H1 (cell line): ENCODE data around the gene UBC. TPM values are rescaled to one million over a fixed set of nuclear protein-coding genes. Genes with fewer than 3 reads are reported as not detected.

Experiments
- CTCF ChIA-PET: fragments of 300-600 bp; sonication (Branson Sonifier 250); formaldehyde crosslinking; loops from one replicate; lab custom pipeline; 2021; ENCODE audit not compliant: partially characterized antibody; lab: Charles Lee
- POLR2A ChIA-PET: fragments of 300-600 bp; sonication (Branson Sonifier 250); formaldehyde crosslinking; loops from one replicate; lab custom pipeline; 2021; ENCODE audit warnings: inconsistent platforms; ENCODE audit not compliant: partially characterized antibody; lab: Charles Lee
- DNase-seq, 2 experiments: peaks; one replicate each; pipeline versions ENCODE4 v3.0.0 to v3.0.0-alpha.2; 2010 to 2022; ENCODE audit warnings: low spot score in 2 of 2, low read depth in 1 of 2, mixed read lengths in 1 of 2
- FAIRE-seq: peaks from 2 replicates; lab custom pipeline; 2011; peaks lifted over from hg19 to GRCh38; lab: Jason Lieb, UNC
- H2AFZ ChIP-seq: 2 replicates; pipeline ENCODE4 v1.8.1; 2012; ENCODE audit warnings: low read length, inconsistent platforms
- H2AK5ac ChIP-seq: 2 replicates; pipeline ENCODE4 v1.6.1; 2013; ENCODE audit warnings: low read depth, low read length
- H2BK120ac ChIP-seq: replicated peaks from 2 replicates; pipeline ENCODE3; 2013; ENCODE audit warnings: low read depth, low read length, inconsistent platforms
- H2BK12ac ChIP-seq: 2 replicates; pipeline ENCODE4 v1.6.1; 2013; ENCODE audit warnings: low read depth, low read length
- H2BK15ac ChIP-seq: 2 replicates; pipeline ENCODE4 v1.6.1; 2013; ENCODE audit warnings: low read length
- H2BK20ac ChIP-seq: 2 replicates; pipeline ENCODE4 v1.6.1; 2013; ENCODE audit warnings: low read length
- H2BK5ac ChIP-seq: 2 replicates; pipeline ENCODE4 v1.6.1; 2013; ENCODE audit warnings: low read depth, low read length
- H3K14ac ChIP-seq: 2 replicates; pipeline ENCODE4 v1.6.1; 2013; ENCODE audit warnings: inconsistent platforms; ENCODE audit not compliant: insufficient read length
- H3K18ac ChIP-seq: 2 replicates; pipeline ENCODE4 v1.6.1; 2013; ENCODE audit warnings: low read length; ENCODE audit errors: extremely low read depth
- H3K23ac ChIP-seq: 2 replicates; pipeline ENCODE4 v1.6.1; 2013; ENCODE audit warnings: inconsistent platforms; ENCODE audit not compliant: insufficient read length
- H3K23me2 ChIP-seq: 2 replicates; pipeline ENCODE4 v1.6.1; 2013; ENCODE audit warnings: low read depth, low read length
- H3K27ac ChIP-seq: 2 replicates; pipeline ENCODE4 v1.6.1; 2011; ENCODE audit warnings: low read depth, low read length, inconsistent platforms
- H3K27me3 ChIP-seq, 4 experiments: replicated peaks in 1 of 4; 1 replicate in 1 of 4; 2 replicates in 3 of 4; pipeline versions ENCODE4 v1.6.1 to v1.8.1; 2011 to 2013; ENCODE audit warnings: low read length in 3 of 4, mild to moderate bottlenecking in 3 of 4, inconsistent platforms in 2 of 4, mixed read lengths in 2 of 4, moderate library complexity in 1 of 4; ENCODE audit not compliant: control insufficient read depth in 3 of 4, insufficient read depth in 3 of 4; ENCODE audit errors: extremely low read depth in 1 of 4
- H3K36me3 ChIP-seq, 4 experiments: 2 replicates each; pipeline versions ENCODE4 v1.6.1 to v1.8.1; 2011 to 2013; ENCODE audit warnings: mild to moderate bottlenecking in 4 of 4, low read length in 3 of 4, moderate library complexity in 2 of 4, control low read depth in 1 of 4, inconsistent platforms in 1 of 4; ENCODE audit not compliant: insufficient read depth in 4 of 4, control insufficient read depth in 2 of 4
- H3K4ac ChIP-seq: replicated peaks from 2 replicates; pipeline ENCODE3; 2013; ENCODE audit warnings: low read length, low read depth, mixed read lengths, inconsistent platforms; ENCODE audit not compliant: insufficient read length
- H3K4me1 ChIP-seq, 4 experiments: replicated peaks in 1 of 4; 1 replicate in 1 of 4; 2 replicates in 3 of 4; pipeline versions ENCODE4 v1.6.1 to v1.8.1; 2011 to 2013; ENCODE audit warnings: low read length in 3 of 4, inconsistent platforms in 2 of 4, mixed read lengths in 1 of 4; ENCODE audit not compliant: insufficient read depth in 4 of 4, control insufficient read depth in 3 of 4
- H3K4me2 ChIP-seq, 2 experiments: 2 replicates each; pipeline versions ENCODE4 v1.6.1 to v1.8.1; 2011 to 2013; ENCODE audit warnings: low read depth in 2 of 2, low read length in 2 of 2, control low read depth in 1 of 2, inconsistent platforms in 1 of 2, mild to moderate bottlenecking in 1 of 2; ENCODE audit not compliant: insufficient read depth in 1 of 2
- H3K4me3 ChIP-seq, 4 experiments: fragments of 200-600, 300-600 bp in 1 of 4; sonication (generic), shearing (Covaris generic), sonication (Bioruptor Twin) in 1 of 4; 2 replicates each; pipeline versions ENCODE4 v1.5.1 to v1.8.1; 2011 to 2016; ENCODE audit warnings: low read length in 4 of 4, low read depth in 3 of 4, control low read depth in 2 of 4, inconsistent platforms in 2 of 4, mild to moderate bottlenecking in 2 of 4, mixed read lengths in 1 of 4, moderate library complexity in 1 of 4; ENCODE audit not compliant: insufficient read depth in 2 of 4; ENCODE audit errors: extremely low read depth in 1 of 4
- H3K56ac ChIP-seq: replicated peaks from 2 replicates; pipeline ENCODE3; 2013; ENCODE audit warnings: low read depth, mild to moderate bottlenecking, mixed read lengths, low read length, inconsistent platforms; ENCODE audit not compliant: insufficient read length
- H3K79me1 ChIP-seq: 2 replicates; pipeline ENCODE4 v1.6.1; 2013; ENCODE audit warnings: low read depth, low read length, control low read depth
- H3K79me2 ChIP-seq, 2 experiments: 2 replicates each; pipeline versions ENCODE4 v1.6.1 to v1.8.1; 2012 to 2013; ENCODE audit warnings: low read length in 2 of 2, mild to moderate bottlenecking in 2 of 2, inconsistent platforms in 1 of 2; ENCODE audit not compliant: insufficient read depth in 2 of 2, control insufficient read depth in 1 of 2
- H3K9ac ChIP-seq, 4 experiments: replicated peaks in 1 of 4; 1 replicate in 1 of 4; 2 replicates in 3 of 4; pipeline versions ENCODE4 v1.6.1 to v1.8.1; 2011 to 2013; ENCODE audit warnings: low read depth in 3 of 4, low read length in 3 of 4, control low read depth in 2 of 4, mild to moderate bottlenecking in 2 of 4, moderate library complexity in 2 of 4, inconsistent platforms in 1 of 4; ENCODE audit errors: extremely low read depth in 1 of 4
- H3K9me3 ChIP-seq, 2 experiments: 2 replicates each; pipeline versions ENCODE4 v1.6.1 to v1.8.1; 2012 to 2013; ENCODE audit warnings: mild to moderate bottlenecking in 2 of 2, moderate library complexity in 2 of 2, control low read depth in 1 of 2, inconsistent platforms in 1 of 2, low read depth in 1 of 2, low read length in 1 of 2, mixed read lengths in 1 of 2; ENCODE audit not compliant: insufficient read depth in 2 of 2
- H4K20me1 ChIP-seq, 2 experiments: replicated peaks in 1 of 2; 2 replicates each; pipeline versions ENCODE3 to v1.8.1; 2011 to 2013; ENCODE audit warnings: inconsistent platforms in 2 of 2, low read length in 2 of 2, mild to moderate bottlenecking in 1 of 2; ENCODE audit not compliant: insufficient read depth in 2 of 2, control insufficient read depth in 1 of 2
- H4K5ac ChIP-seq: 2 replicates; pipeline ENCODE4 v1.6.1; 2013; ENCODE audit warnings: low read length, low read depth, mixed read lengths, inconsistent platforms; ENCODE audit not compliant: insufficient read length
- H4K8ac ChIP-seq: 2 replicates; pipeline ENCODE4 v1.8.0; 2013; ENCODE audit warnings: mild to moderate bottlenecking, moderate library complexity, low read length, inconsistent platforms; ENCODE audit not compliant: insufficient read depth; ENCODE audit errors: extremely low read depth
- H4K91ac ChIP-seq: replicated peaks from 2 replicates; pipeline ENCODE3; 2013; ENCODE audit warnings: low read length, mixed read lengths, inconsistent platforms; ENCODE audit not compliant: insufficient read length
- CHD2 ChIP-seq: IDR thresholded peaks from 2 replicates; pipeline ENCODE4 v1.6.1; 2012; ENCODE audit warnings: low read length, improper control_type of control experiment
- CREB1 ChIP-seq: IDR thresholded peaks from 2 replicates; pipeline ENCODE4 v1.6.1; 2012; ENCODE audit warnings: inconsistent platforms
- EGR1 ChIP-seq: IDR thresholded peaks from 2 replicates; pipeline ENCODE4 v1.6.1; 2011; ENCODE audit warnings: low read depth, low read length, borderline replicate concordance
- FOSL1 ChIP-seq: IDR thresholded peaks from 2 replicates; pipeline ENCODE4 v1.6.1; 2011; ENCODE audit warnings: mild to moderate bottlenecking, low read depth, low read length, moderate library complexity; ENCODE audit not compliant: insufficient read depth
- NANOG ChIP-seq: IDR thresholded peaks from 2 replicates; pipeline ENCODE4 v1.6.1; 2011; ENCODE audit warnings: low read length, low read depth, mild to moderate bottlenecking, inconsistent platforms; ENCODE audit not compliant: insufficient read depth, poor library complexity, severe bottlenecking
- RXRA ChIP-seq: IDR thresholded peaks from 2 replicates; pipeline ENCODE4 v1.6.1; 2011; ENCODE audit warnings: low read depth, mild to moderate bottlenecking, low read length, moderate library complexity; ENCODE audit not compliant: insufficient read depth
- ZNF274 ChIP-seq: IDR thresholded peaks from 2 replicates; pipeline ENCODE4 v1.7.0; 2012; ENCODE audit warnings: low read length, borderline replicate concordance; ENCODE audit errors: extremely low read depth
- WGBS, 2 experiments: shearing (Covaris generic) in 1 of 2; methylation state at CpG; one replicate each; pipeline versions ENCODE4 v1.1.6 to v1.1.7; 2013 to 2015; ENCODE audit warnings: low lambda C conversion rate in 2 of 2, mixed read lengths in 2 of 2, inconsistent platforms in 1 of 2, low coverage in 1 of 2, missing lambda C conversion rate in 1 of 2; ENCODE audit not compliant: insufficient replicate concordance in 2 of 2, insufficient coverage in 1 of 2, insufficient read length in 1 of 2; ENCODE audit errors: extremely low coverage in 1 of 2, missing lambda C conversion rate in 1 of 2; 5-methylcytosine and 5-hydroxymethylcytosine counted together
- polyA plus RNA-seq, 7 experiments: library from polyadenylated mRNA; depleted of rRNA in 3 of 7; stranded (reverse) in 5 of 7; unstranded in 2 of 7; fragments of >200 nt in 5 of 7; fragments of 200-250 nt in 2 of 7; gene quantifications; 1 replicate in 5 of 7; 2 replicates in 1 of 7; 4 replicates in 1 of 7; pipeline versions ENCODE4 v1.2.1 to v1.2.3, GENCODE V29; 2011 to 2013; ENCODE audit warnings: missing spikeins in 2 of 7, mixed read lengths in 2 of 7
- total RNA-seq: library from RNA; stranded (reverse); fragmentation: NEBNext Ultra II Directional; extraction: Animal tissue kit (Norgen Biotek cat#: 25700); gene quantifications from 2 replicates; pipeline ENCODE4 v1.2.1, GENCODE V29; 2021
- TF ChIP-seq, protein P1 (sequence below): IDR thresholded peaks from 2 replicates; pipeline ENCODE4 v1.6.1; 2012; ENCODE audit warnings: low read length, inconsistent platforms

The UBC gene
- total and polyA plus RNA-seq, 2 of the 8 experiments (the other 6 are each of a cell fraction or from before 2014, with no cell fraction given): 559 to 749 TPM

DNA sequence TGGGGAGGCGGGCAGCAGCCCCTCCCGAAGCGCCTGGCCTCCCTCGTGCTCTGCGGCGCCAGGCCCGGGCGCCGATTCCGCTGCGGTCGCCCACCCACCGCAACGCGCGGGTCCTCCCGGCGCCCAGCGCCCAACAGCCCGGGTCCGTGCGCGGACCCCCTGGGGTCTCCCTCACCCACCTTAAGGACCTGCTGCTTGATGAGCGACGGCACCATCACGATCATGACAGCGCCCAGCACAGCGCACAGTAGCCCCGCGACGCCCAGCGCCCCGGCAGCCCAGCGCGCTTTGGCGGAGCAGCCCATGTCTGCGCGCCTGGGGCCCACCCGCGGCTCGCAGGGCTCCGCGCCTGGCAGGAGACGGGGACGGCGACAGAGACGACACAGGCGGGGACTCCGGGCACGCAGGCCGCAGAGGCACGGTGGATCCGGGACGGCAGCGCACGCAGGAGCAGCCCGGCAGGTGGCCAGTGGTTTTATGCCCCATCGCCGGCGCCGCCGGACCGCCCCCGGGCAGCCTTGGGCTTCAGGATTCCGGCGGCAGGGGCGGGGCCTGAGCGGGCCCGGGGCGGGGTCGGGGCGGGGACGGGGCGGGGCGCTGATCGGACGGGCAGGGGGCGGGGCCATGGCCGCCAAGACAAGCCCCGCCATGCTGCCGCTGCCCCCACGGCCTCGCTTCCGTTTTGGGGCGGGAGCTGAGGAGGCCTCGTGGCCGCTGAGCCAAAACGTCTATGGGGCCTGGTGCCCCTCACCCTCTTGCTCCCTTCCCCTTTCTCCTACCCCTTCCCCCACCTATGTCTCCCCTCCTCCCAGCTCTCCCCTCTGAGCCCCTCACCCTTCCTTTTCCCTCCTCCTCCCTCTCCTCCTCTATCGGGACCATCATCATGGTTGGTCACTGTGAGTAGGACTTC lies 50.8 kb downstream of the UBC start, which contains the start of gene SCARB1:
Gene SCARB1, minus strand, starts transcription at position 449 of the 910 bp plus-strand sequence. Its CDS starts 144 bp downstream, at position 305.
- Histone ChIP-seq H3K23ac (no peak within 1 kb of the TSS), H2AFZ (peak within 1 kb of the TSS; percentile 80; the same call in 1 of the 2 replicates), H3K4me3 (peak within 1 kb of the TSS; percentile 65 to 95 (median 70)), H2BK12ac (peak within 1 kb of the TSS; percentile 96; the same call in 1 of the 2 replicates), H2BK120ac (no peak within 1 kb of the TSS), H4K20me1 (peaks cover 0 to 3% of the 10 kb centered on the region in 2 experiments), H4K91ac (peak within 1 kb of the TSS; percentile 31), H4K5ac (peak within 1 kb of the TSS; percentile 51), H2BK5ac (peak within 1 kb of the TSS; percentile 92; the same call in 1 of the 2 replicates), H2AK5ac (peak within 1 kb of the TSS; percentile 96; the same call in 1 of the 2 replicates), H3K36me3 (peaks cover 0 to 2% (median 0%) of the 10 kb centered on the region in 4 experiments; a peak in 1 of 8 replicates), H3K4me2 (peak within 1 kb of the TSS; percentile 85 to 86), H3K27ac (0 out of 2 replicates have a peak within 1 kb of the TSS, but pooled peaks have one; percentile 34), H4K8ac (peak within 1 kb of the TSS; percentile 95), H3K56ac (no peak within 1 kb of the TSS), H3K14ac (no peak within 1 kb of the TSS), H3K23me2 (peaks cover 9% of the 10 kb centered on the region; the same call in 1 of the 2 replicates), H3K18ac (peak within 1 kb of the TSS; percentile 83), H2BK20ac (peak within 1 kb of the TSS; percentile 77), H3K4ac (peak within 1 kb of the TSS; percentile 73), H3K79me2 (peaks cover 0 to 5% of the 10 kb centered on the region in 2 experiments; a peak in 1 of 4 replicates), H3K9me3 (no peaks in the 10 kb centered on the region), H3K4me1 (peaks cover 0 to 19% (median 9%) of the 10 kb centered on the region in 4 experiments; a peak in 6 of 7 replicates), H3K9ac (peak within 1 kb of the TSS; percentile 40 to 62 (median 57)), H2BK15ac (peak within 1 kb of the TSS; percentile 81; the same call in 1 of the 2 replicates), H3K79me1 (no peaks in the 10 kb centered on the region), H3K27me3 (peaks cover 0 to 4% (median 0%) of the 10 kb centered on the region in 4 experiments; a peak in 2 of 7 replicates)
- POLR2A ChIA-PET: interaction anchor here (1.0 to 1.6 kb wide), 7 partner anchors 8 to 51 kb away, joined by 3 to 8 read pairs (median 4); partner anchors contain the start of gene UBC
- DNase-seq (peak; percentile 33 to 88), FAIRE-seq (no peak)
- CTCF ChIA-PET: no interaction called here
- 2% methylated on average over 49 of the region's 89 CpGs; no CpG with 5 or more reads in 1 of the 2 experiments for WGBS, 2 experiments
- TF ChIP-seq EGR1 (no peak), CHD2 (no peak), ZNF274 (no peak), NANOG (no peak), CREB1 (no peak), FOSL1 (no peak), RXRA (no peak)
- TF ChIP-seq, protein P1, sequence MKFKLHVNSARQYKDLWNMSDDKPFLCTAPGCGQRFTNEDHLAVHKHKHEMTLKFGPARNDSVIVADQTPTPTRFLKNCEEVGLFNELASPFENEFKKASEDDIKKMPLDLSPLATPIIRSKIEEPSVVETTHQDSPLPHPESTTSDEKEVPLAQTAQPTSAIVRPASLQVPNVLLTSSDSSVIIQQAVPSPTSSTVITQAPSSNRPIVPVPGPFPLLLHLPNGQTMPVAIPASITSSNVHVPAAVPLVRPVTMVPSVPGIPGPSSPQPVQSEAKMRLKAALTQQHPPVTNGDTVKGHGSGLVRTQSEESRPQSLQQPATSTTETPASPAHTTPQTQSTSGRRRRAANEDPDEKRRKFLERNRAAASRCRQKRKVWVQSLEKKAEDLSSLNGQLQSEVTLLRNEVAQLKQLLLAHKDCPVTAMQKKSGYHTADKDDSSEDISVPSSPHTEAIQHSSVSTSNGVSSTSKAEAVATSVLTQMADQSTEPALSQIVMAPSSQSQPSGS: no peak
